ENCODE results near the gene INCA1.
"Not testable (repeated sequence)": the region's sequence is repeated elsewhere in the genome, so short reads cannot be mapped to it uniquely, and the experiment has no call there.

The INCA1 gene

GRCh38 chr17:5031365-5032082, 34.2 kb upstream of the INCA1 start:
- peaks cover 20% of the 10 kb centered on the region for H3K27me3 ChIP-seq (ENCODE audit: control insufficient read depth, insufficient read depth, low read length)
- H3K36me3 ChIP-seq (ENCODE audit: control insufficient read depth, low read depth, low read length): no peaks in the 10 kb centered on the region
- H3K9me3 ChIP-seq (ENCODE audit: control insufficient read depth, low read depth, low read length): no peaks in the 10 kb centered on the region
- no peaks in the 10 kb centered on the region for H3K4me1 ChIP-seq (ENCODE audit: control insufficient read depth, low read depth, low read length)
- H3K27ac ChIP-seq (ENCODE audit: low read length): no peak overlapping the region
- H3K4me3 ChIP-seq (ENCODE audit: low read length): peak overlapping the region; percentile 50
- no peak overlapping the region for H3K9ac ChIP-seq (ENCODE audit: low read length)

GRCh38 chr17:5030168-5030567, 32.8 kb upstream of the INCA1 start:
- not testable (repeated sequence) for H3K36me3 ChIP-seq (ENCODE audit: control insufficient read depth, low read depth, low read length); H3K9me3 ChIP-seq (ENCODE audit: control insufficient read depth, low read depth, low read length); H3K9ac ChIP-seq (ENCODE audit: low read length); H3K27ac ChIP-seq (ENCODE audit: low read length); H3K4me1 ChIP-seq (ENCODE audit: control insufficient read depth, low read depth, low read length); H3K4me3 ChIP-seq (ENCODE audit: low read length)
- H3K27me3 ChIP-seq (ENCODE audit: control insufficient read depth, insufficient read depth, low read length): peaks cover 18% of the 10 kb centered on the region

- Histone ChIP-seq H3K27ac (ENCODE audit: low read length) (no peak overlapping the region), H3K27me3 (ENCODE audit: control insufficient read depth, insufficient read depth, low read length) (peaks cover 7% of the 10 kb centered on the region), H3K9ac (ENCODE audit: low read length) (no peak overlapping the region), H3K9me3 (ENCODE audit: control insufficient read depth, low read depth, low read length) (no peaks in the 10 kb centered on the region), H3K36me3 (ENCODE audit: control insufficient read depth, low read depth, low read length) (no peaks in the 10 kb centered on the region), H3K4me3 (ENCODE audit: low read length) (no peak overlapping the region), H3K4me1 (ENCODE audit: control insufficient read depth, low read depth, low read length) (no peaks in the 10 kb centered on the region)
Observed at GRCh38 chr17:5027916-5028315, 30.6 kb upstream of the INCA1 start.

- Histone ChIP-seq H3K4me3 (ENCODE audit: low read length) (no peak overlapping the region), H3K9me3 (ENCODE audit: control insufficient read depth, low read depth, low read length) (no peaks in the 10 kb centered on the region), H3K9ac (ENCODE audit: low read length) (no peak overlapping the region), H3K27me3 (ENCODE audit: control insufficient read depth, insufficient read depth, low read length) (peaks cover 7% of the 10 kb centered on the region), H3K4me1 (ENCODE audit: control insufficient read depth, low read depth, low read length) (no peaks in the 10 kb centered on the region), H3K36me3 (ENCODE audit: control insufficient read depth, low read depth, low read length) (peaks cover 5% of the 10 kb centered on the region), H3K27ac (ENCODE audit: low read length) (no peak overlapping the region)
Observed at GRCh38 chr17:5027299-5027698, 30.0 kb upstream of the INCA1 start.

- H3K27me3 ChIP-seq (ENCODE audit: control insufficient read depth, insufficient read depth, low read length): no peaks in the 10 kb centered on the region
- peaks cover 26% of the 10 kb centered on the region for H3K36me3 ChIP-seq (ENCODE audit: control insufficient read depth, low read depth, low read length)
- H3K4me3 ChIP-seq (ENCODE audit: low read length): no peak overlapping the region
- H3K9me3 ChIP-seq (ENCODE audit: control insufficient read depth, low read depth, low read length): no peaks in the 10 kb centered on the region
- H3K27ac ChIP-seq (ENCODE audit: low read length): no peak overlapping the region
- H3K9ac ChIP-seq (ENCODE audit: low read length): no peak overlapping the region
- H3K4me1 ChIP-seq (ENCODE audit: control insufficient read depth, low read depth, low read length): no peaks in the 10 kb centered on the region
Observed at GRCh38 chr17:5024604-5025003, 27.3 kb upstream of the INCA1 start.

- no peak overlapping the region for H3K27ac ChIP-seq (ENCODE audit: low read length)
- peaks cover 28% of the 10 kb centered on the region for H3K36me3 ChIP-seq (ENCODE audit: control insufficient read depth, low read depth, low read length)
Observed at GRCh38 chr17:5023588-5024147, 26.3 kb upstream of the INCA1 start.

GRCh38 chr17:5022171-5022711, 24.9 kb upstream of the INCA1 start:
- Histone ChIP-seq H3K9ac (ENCODE audit: low read length) (no peak overlapping the region), H3K4me3 (ENCODE audit: low read length) (no peak overlapping the region), H3K4me1 (ENCODE audit: control insufficient read depth, low read depth, low read length) (no peaks in the 10 kb centered on the region), H3K36me3 (ENCODE audit: control insufficient read depth, low read depth, low read length) (peaks cover 29% of the 10 kb centered on the region), H3K9me3 (ENCODE audit: control insufficient read depth, low read depth, low read length) (no peaks in the 10 kb centered on the region), H3K27me3 (ENCODE audit: control insufficient read depth, insufficient read depth, low read length) (no peaks in the 10 kb centered on the region), H3K27ac (ENCODE audit: low read length) (no peak overlapping the region)

More at GRCh38 chr17:5023588-5024147, 26.3 kb upstream of the INCA1 start:
- H3K27me3 ChIP-seq (ENCODE audit: control insufficient read depth, insufficient read depth, low read length): no peaks in the 10 kb centered on the region
- no peaks in the 10 kb centered on the region for H3K9me3 ChIP-seq (ENCODE audit: control insufficient read depth, low read depth, low read length)
- no peak overlapping the region for H3K4me3 ChIP-seq (ENCODE audit: low read length)
- no peaks in the 10 kb centered on the region for H3K4me1 ChIP-seq (ENCODE audit: control insufficient read depth, low read depth, low read length)
- no peak overlapping the region for H3K9ac ChIP-seq (ENCODE audit: low read length)

GRCh38 chr17:5020502-5021023, 23.2 kb upstream of the INCA1 start:
- Histone ChIP-seq H3K27ac (ENCODE audit: low read length) (no peak overlapping the region), H3K36me3 (ENCODE audit: control insufficient read depth, low read depth, low read length) (peaks cover 37% of the 10 kb centered on the region), H3K9ac (ENCODE audit: low read length) (no peak overlapping the region), H3K27me3 (ENCODE audit: control insufficient read depth, insufficient read depth, low read length) (no peaks in the 10 kb centered on the region), H3K4me1 (ENCODE audit: control insufficient read depth, low read depth, low read length) (no peaks in the 10 kb centered on the region), H3K9me3 (ENCODE audit: control insufficient read depth, low read depth, low read length) (no peaks in the 10 kb centered on the region), H3K4me3 (ENCODE audit: low read length) (no peak overlapping the region)

GRCh38 chr17:5019475-5019956, 22.2 kb upstream of the INCA1 start:
- Histone ChIP-seq H3K36me3 (ENCODE audit: control insufficient read depth, low read depth, low read length) (peaks cover 44% of the 10 kb centered on the region), H3K9ac (ENCODE audit: low read length) (no peak overlapping the region), H3K4me3 (ENCODE audit: low read length) (no peak overlapping the region), H3K4me1 (ENCODE audit: control insufficient read depth, low read depth, low read length) (no peaks in the 10 kb centered on the region), H3K27me3 (ENCODE audit: control insufficient read depth, insufficient read depth, low read length) (no peaks in the 10 kb centered on the region), H3K27ac (ENCODE audit: low read length) (no peak overlapping the region), H3K9me3 (ENCODE audit: control insufficient read depth, low read depth, low read length) (no peaks in the 10 kb centered on the region)

GRCh38 chr17:5014357-5014756, 17.0 kb upstream of the INCA1 start:
- Histone ChIP-seq H3K4me1 (ENCODE audit: control insufficient read depth, low read depth, low read length) (no peaks in the 10 kb centered on the region), H3K27ac (ENCODE audit: low read length) (no peak overlapping the region), H3K36me3 (ENCODE audit: control insufficient read depth, low read depth, low read length) (peaks cover 41% of the 10 kb centered on the region), H3K9me3 (ENCODE audit: control insufficient read depth, low read depth, low read length) (no peaks in the 10 kb centered on the region), H3K9ac (ENCODE audit: low read length) (no peak overlapping the region), H3K4me3 (ENCODE audit: low read length) (no peak overlapping the region), H3K27me3 (ENCODE audit: control insufficient read depth, insufficient read depth, low read length) (no peaks in the 10 kb centered on the region)

- Histone ChIP-seq H3K9me3 (ENCODE audit: control insufficient read depth, low read depth, low read length) (no peaks in the 10 kb centered on the region), H3K4me1 (ENCODE audit: control insufficient read depth, low read depth, low read length) (no peaks in the 10 kb centered on the region), H3K36me3 (ENCODE audit: control insufficient read depth, low read depth, low read length) (peaks cover 56% of the 10 kb centered on the region), H3K27me3 (ENCODE audit: control insufficient read depth, insufficient read depth, low read length) (no peaks in the 10 kb centered on the region), H3K4me3 (ENCODE audit: low read length) (no peak overlapping the region), H3K27ac (ENCODE audit: low read length) (no peak overlapping the region), H3K9ac (ENCODE audit: low read length) (no peak overlapping the region)
Observed at GRCh38 chr17:5011928-5012327, 14.6 kb upstream of the INCA1 start.
